Osteocyte (in vitro differentiated cells): ENCODE results near the gene BRCA2. TPM values are rescaled to one million over a fixed set of nuclear protein-coding genes. Genes with fewer than 3 reads are reported as not detected.

Experiments
- DNase-seq: peaks from one replicate; pipeline ENCODE4 v3.0.0; 2021; ENCODE audit warnings: mixed read lengths; ENCODE audit not compliant: unreplicated experiment; ENCODE audit errors: extremely low spot score
- H3K27ac Mint-ChIP-seq: one replicate; pipeline ENCODE4 v1.8.0; 2021; ENCODE audit warnings: mild to moderate bottlenecking, mixed read lengths; ENCODE audit not compliant: unreplicated experiment
- H3K27me3 Mint-ChIP-seq: one replicate; pipeline ENCODE4 v1.8.0; 2021; ENCODE audit warnings: mixed read lengths; ENCODE audit not compliant: unreplicated experiment
- H3K36me3 Mint-ChIP-seq: one replicate; pipeline ENCODE4 v1.8.0; 2021; ENCODE audit warnings: mixed read lengths; ENCODE audit not compliant: unreplicated experiment
- H3K4me1 Mint-ChIP-seq: one replicate; pipeline ENCODE4 v1.8.0; 2021; ENCODE audit warnings: mixed read lengths; ENCODE audit not compliant: unreplicated experiment
- H3K4me3 Mint-ChIP-seq: one replicate; pipeline ENCODE4 v1.8.0; 2021; ENCODE audit warnings: mild to moderate bottlenecking, moderate library complexity, mixed read lengths; ENCODE audit not compliant: unreplicated experiment
- H3K9me3 Mint-ChIP-seq: one replicate; pipeline ENCODE4 v1.8.0; 2021; ENCODE audit warnings: mixed read lengths; ENCODE audit not compliant: unreplicated experiment
- total RNA-seq: library from RNA; stranded (reverse); gene quantifications from 2 replicates; pipeline ENCODE4 v1.2.1, GENCODE V29; 2021
- TF ChIP-seq, protein P1 (sequence below): fragments of 200-600 bp; sonication (generic); IDR thresholded peaks from 2 replicates; pipeline ENCODE4 v1.5.0; 2021; ENCODE audit warnings: antibody characterized with exemption, mild to moderate bottlenecking, moderate library complexity

Gene BRCA2
- total RNA-seq, 1 donor from 2014 or later = 2.8 TPM

DNA sequence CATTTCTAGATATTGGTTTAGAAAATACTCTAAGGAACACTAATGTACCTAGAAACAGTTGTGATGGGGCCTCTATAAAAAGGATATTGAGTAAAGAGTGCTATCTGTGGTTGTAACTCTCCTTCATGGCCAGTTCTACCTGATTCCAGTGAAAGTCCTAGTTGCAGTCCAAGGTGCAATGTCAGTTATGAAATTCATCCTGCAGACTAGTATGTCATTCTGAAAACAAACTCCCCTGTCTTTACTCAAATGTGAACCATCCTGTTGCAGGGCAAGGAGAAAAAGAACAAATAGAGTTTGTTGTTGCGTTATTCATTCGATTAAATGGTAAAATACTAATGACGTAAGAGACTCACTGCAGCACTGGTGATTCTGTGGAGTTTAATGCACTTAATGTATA, 130.9 kb downstream of the BRCA2 start:
- TF ChIP-seq, protein P1, sequence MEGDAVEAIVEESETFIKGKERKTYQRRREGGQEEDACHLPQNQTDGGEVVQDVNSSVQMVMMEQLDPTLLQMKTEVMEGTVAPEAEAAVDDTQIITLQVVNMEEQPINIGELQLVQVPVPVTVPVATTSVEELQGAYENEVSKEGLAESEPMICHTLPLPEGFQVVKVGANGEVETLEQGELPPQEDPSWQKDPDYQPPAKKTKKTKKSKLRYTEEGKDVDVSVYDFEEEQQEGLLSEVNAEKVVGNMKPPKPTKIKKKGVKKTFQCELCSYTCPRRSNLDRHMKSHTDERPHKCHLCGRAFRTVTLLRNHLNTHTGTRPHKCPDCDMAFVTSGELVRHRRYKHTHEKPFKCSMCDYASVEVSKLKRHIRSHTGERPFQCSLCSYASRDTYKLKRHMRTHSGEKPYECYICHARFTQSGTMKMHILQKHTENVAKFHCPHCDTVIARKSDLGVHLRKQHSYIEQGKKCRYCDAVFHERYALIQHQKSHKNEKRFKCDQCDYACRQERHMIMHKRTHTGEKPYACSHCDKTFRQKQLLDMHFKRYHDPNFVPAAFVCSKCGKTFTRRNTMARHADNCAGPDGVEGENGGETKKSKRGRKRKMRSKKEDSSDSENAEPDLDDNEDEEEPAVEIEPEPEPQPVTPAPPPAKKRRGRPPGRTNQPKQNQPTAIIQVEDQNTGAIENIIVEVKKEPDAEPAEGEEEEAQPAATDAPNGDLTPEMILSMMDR = no peak
- Mint-ChIP-seq H3K9me3 (no peaks in the 10 kb centered on the region), H3K4me1 (no peaks in the 10 kb centered on the region), H3K4me3 (no peak overlapping the region), H3K27me3 (no peaks in the 10 kb centered on the region), H3K36me3 (peaks cover 25% of the 10 kb centered on the region), H3K27ac (no peak overlapping the region)
- DNase-seq = no peak

DNA sequence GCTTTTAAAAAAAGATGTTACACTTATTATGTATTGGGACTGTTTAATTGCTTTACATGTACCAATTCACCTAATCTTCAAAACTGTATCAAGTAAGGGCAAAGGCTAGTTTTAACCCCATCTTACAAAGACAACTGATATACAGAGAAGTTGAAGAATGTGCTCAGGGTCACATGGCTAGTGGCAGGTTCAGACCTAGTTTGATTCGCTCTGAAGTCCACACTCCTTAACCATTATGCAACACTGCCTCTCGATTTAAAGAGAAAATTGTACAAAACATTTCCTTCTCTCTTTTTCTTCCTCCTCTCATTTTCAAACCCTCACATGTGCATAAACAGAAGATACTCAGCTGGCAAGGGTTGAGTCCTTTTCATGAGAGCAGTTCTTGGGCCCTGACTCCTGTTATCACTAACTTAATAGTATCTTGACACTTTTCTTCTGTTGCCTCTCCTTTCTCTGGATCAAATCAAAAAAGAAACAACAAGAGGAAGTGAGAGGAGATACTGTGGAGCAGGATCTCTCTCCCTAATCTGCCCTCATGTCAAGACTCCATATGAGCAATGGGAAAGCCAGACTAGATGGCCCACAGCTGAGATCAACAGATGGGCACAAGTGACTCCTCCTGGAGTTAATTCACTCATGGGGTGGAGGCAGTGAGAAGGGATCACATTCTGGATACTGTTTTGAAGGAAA, 131.6 kb downstream of the BRCA2 start:
- no peak for DNase-seq
- H3K27me3 Mint-ChIP-seq = no peaks in the 10 kb centered on the region

GRCh38 chr13:32447894-32448623, 132.8 kb downstream of the BRCA2 start:
- Mint-ChIP-seq H3K4me1 (no peaks in the 10 kb centered on the region), H3K27ac (no peak overlapping the region), H3K27me3 (no peaks in the 10 kb centered on the region), H3K4me3 (no peak overlapping the region), H3K9me3 (no peaks in the 10 kb centered on the region), H3K36me3 (peaks cover 22% of the 10 kb centered on the region)
- TF ChIP-seq, protein P1 = no peak
- DNase-seq = no peak

More for the DNA sequence above, 131.6 kb downstream of the BRCA2 start:
- Mint-ChIP-seq H3K4me3 (no peak overlapping the region), H3K36me3 (peaks cover 27% of the 10 kb centered on the region), H3K9me3 (no peaks in the 10 kb centered on the region), H3K4me1 (no peaks in the 10 kb centered on the region), H3K27ac (no peak overlapping the region)
- TF ChIP-seq, protein P1 = no peak

GRCh38 chr13:32448972-32449371, 133.7 kb downstream of the BRCA2 start:
- Mint-ChIP-seq H3K27me3 (no peaks in the 10 kb centered on the region), H3K4me3 (no peak overlapping the region), H3K36me3 (peaks cover 14% of the 10 kb centered on the region), H3K27ac (no peak overlapping the region), H3K9me3 (no peaks in the 10 kb centered on the region), H3K4me1 (peaks cover 1% of the 10 kb centered on the region)
- TF ChIP-seq, protein P1 = no peak
- no peak for DNase-seq

Other genes with a start within 250 kb of the BRCA2 start
- not detected in 2 replicates for gene ZAR1L, start 145 bp upstream of the BRCA2 start, total RNA-seq
- gene N4BP2L1, start 112.6 kb downstream of the BRCA2 start, total RNA-seq = 9.8 and 10.2 TPM in 2 replicates
- gene N4BP2L2, start 223.3 kb downstream of the BRCA2 start, total RNA-seq = 138 and 148 TPM in 2 replicates